NCI-H226 (cell line): ENCODE data around the gene HOPX.
"Not testable (repeated sequence)": the region's sequence is repeated elsewhere in the genome, so short reads cannot be mapped to it uniquely, and the experiment has no call there.

Source experiments
- DNase-seq: peaks from one replicate; pipeline ENCODE4 v3.0.0-alpha.2; 2015

HOPX gene

DNA sequence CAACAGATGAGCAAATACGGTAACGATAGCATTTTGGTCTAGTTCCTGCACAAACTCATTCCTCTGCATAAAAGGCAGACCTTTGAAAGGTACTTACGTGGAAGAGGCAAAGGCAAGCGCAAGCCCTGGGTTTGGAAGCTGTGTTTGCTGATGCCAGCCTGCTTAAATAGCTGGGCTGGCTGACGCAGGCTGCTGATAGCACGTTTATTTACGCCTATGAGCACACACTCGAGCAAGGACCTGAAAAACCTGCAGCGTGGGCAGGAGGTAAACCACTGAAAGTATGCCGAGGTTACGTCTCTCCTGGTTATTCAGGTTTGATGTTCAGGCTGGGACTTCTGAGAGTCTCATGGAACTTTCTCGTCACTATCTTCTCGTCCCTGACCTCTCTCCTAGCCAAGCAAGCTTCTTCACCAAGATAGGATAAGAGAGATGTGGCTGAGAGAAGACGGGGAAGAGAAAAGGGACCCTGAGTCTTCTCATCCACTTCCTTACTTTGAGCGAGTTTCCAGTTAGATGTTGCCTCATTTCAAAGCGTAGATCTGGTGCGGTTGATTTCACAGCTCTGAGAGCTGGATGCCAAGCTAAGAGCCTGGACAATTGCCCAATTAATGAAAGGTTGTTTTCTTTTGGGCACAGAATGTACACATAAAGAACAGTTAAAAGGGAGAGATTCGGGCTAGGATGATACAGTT lies at the start of gene HOPX:
Gene HOPX, minus strand, starts transcription at position 139 of the 695 bp plus-strand sequence. CDS start 23,480 bp downstream, outside the sequence.
- no peak for DNase-seq

DNA sequence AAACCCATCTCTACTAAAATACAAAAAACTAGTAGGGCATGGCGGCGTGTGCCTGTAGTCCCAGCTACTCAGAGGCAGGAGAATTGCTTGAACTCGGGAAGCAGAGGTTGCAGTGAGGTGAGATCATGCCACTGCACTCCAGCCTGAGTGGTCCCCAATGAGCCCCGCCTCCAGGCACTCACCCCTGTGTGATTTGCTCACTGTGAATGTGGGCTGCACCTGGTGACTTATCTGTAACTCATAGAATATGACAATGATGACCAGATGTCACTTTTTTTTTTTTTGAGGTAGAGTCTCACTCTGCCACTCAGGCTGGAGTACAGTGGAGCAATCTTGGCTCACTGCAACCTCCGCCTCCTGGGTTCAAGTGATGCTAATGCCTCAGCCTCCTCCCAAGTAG lies 49.0 kb upstream of the HOPX start:
- DNase-seq: no peak

DNA sequence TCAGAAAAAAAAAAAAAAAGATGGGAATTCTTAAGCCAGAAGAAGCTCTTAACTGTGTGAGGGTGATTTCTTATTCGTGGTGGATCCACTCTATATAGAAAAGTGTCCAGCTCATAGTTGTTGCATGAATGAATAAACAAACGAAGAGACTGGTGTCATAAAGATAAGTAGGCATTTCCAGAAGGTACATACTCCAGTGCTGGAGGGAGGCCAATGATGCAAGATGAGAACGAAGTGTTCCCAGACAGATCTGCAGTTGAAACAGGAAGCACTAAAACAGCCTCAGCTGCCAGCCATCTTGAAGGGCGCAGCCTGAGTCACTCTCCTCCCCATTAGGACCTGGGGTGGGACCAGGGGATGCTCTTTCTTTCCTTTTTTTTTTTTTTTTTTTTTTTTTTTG lies 47.4 kb upstream of the HOPX start:
- peak; percentile 83 for DNase-seq

DNA sequence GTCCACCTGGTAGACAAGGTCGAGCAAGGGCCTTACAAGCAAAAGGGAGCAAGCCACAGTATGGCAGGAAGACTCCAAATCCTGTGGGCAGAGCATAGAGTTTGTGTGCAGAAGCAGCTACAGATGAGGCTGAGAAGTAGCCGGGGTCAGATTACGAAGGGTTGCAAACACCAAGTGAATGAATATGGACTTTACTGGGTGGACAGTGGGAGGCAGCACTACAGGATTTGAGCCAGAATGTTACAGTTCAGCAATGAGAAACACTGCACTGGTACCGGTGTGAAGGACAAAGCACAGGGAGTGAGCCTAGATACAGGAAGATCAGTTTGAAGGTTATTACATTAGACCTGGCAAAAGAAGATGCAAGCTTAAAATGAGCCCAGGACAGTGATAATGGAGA lies 46.1 kb upstream of the HOPX start:
- no peak for DNase-seq

DNA sequence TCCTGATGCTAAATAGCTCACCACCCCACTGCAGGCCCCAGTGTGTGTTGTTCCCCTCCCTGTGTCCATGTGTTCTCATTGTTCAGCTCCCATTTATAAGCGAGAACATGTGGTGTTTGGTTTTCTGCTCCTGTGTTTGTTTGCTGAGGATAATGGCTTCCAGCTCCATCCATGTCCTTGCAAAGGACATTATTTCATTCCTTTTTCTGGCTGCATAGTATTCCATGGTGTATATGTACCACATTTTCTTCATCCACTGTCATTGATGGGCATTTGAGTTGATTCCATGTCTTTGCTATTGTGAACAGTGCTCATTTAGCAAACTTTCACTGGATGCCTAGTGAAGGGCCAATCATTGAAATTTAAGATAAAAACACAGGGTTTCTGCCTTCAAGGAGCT lies 45.5 kb upstream of the HOPX start:
- DNase-seq: not testable (repeated sequence)

GRCh38 chr4:56723659-56724230 lies 42.6 kb upstream of the HOPX start:
- DNase-seq: no peak

- no peak for DNase-seq
These were observed 42.1 kb upstream of the HOPX start for GRCh38 chr4:56723201-56723605.

DNA sequence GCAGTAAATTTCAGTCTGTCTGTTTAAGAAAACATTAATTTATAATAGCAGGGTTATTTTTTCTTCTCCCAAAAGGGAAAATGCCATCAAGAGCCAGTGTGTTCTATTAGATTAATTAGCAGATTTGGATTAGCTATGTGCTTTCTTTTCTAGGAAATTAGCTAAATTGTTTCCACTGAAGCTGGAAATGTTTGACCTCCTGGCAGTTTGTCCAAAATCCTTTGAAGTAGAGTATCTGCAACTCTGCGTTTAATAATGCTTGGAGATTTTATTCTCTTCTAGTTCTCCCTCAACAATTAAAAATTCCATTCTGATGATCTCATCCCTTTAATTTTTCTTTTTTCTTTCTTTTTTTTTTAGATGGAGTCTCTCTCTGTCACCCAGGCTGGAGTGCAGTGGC lies 27.1 kb upstream of the HOPX start:
- DNase-seq: no peak

- DNase-seq: no peak
These were observed 24.9 kb upstream of the HOPX start for GRCh38 chr4:56705966-56706365.

DNA sequence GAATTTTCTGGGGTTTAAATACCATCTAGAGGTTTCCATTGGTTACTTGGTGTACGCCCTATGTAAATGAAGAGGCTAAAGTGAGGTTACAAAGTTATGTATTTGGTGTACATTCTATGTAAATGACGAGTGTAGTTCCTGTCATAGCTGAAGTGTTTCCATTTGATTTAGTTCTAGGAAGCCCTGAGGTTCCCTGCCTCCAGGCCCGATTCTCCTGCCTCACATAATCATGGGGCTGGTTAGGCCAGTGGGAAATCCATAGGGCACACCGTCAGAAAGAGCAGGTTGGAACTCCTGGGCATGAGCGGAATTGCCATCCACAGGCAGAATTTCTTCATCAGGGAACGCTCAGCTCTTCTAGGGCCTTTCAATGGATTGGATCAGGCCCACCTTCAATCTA lies 24.2 kb upstream of the HOPX start:
- DNase-seq: no peak

- DNase-seq: no peak
These were observed 23.2 kb upstream of the HOPX start for GRCh38 chr4:56704089-56704871.

- no peak for DNase-seq
These were observed 22.3 kb upstream of the HOPX start for GRCh38 chr4:56703378-56703777.

DNA sequence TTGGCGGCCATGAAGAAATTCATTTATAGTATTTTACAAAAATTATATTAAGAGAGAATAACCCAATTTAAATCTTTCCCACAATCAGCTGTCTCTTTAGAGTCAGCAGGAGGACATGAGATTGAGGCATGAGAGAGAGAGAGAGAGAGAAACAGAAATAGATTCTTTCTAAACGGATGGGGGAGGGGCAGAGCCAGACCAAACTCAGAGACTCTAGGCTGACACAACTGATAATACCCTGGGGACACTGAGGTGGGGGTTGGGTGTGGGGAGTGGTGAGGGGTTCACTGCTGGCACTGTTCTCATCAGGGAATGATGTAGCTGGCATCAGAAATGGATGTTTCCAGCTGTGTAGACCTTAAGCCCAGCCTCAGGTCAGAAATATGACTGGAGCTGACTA lies 20.5 kb upstream of the HOPX start:
- DNase-seq: no peak

DNA sequence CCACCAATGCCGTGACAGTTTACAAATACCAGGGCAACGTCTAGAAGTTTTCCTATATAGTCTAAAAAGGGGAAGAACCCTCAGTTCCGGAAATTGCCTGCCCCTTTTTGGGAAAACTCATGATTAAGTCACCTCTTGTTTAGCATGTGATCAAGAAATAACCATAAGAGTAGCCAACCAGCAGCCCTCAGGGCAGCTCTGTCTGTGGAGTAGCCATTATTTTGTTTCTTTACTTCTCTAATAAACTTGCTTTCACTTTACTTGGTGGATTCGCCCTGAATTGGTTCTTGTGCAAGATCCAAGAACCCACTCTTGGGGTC lies 20.0 kb upstream of the HOPX start:
- DNase-seq: no peak

- DNase-seq: no peak
These were observed 18.5 kb upstream of the HOPX start for GRCh38 chr4:56699537-56700105.

DNA sequence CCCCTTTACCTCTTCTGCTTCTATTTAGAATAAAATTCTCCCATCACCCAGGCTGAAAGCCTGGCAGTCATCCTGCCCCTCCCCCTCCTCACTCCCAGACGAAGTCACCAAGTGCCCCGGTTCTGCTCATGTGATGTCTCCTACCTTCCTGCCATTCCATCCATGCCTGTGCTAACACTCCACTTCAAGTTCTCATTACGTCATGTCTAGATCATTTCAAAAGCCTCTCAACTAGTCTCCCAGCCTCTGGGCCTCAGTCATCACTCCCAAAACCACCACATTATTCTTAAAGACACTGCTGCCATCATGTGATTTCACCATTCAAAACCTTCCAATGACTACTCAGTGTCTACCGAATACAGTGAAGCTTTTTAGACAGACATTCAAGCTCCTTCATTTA lies 17.2 kb upstream of the HOPX start:
- DNase-seq: peak; percentile 41

DNA sequence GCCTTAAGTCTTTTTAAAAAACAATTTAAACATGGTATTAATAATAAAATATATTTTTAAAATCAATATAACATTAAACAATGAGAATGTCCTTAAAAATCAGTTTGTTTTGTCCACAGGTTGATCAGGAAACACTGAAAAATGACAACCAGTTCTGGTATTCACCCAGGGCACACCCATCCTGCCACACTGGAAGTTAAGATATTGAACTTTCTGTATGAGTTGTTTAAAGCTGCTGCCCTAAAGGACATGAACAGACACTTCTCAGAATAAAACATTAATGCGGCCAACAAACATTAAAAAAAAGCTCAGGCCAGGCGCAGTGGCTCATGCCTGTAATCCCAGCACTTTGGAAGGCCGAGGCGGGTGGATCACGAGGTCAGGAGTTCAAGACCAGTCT lies 15.0 kb upstream of the HOPX start:
- no peak for DNase-seq

GRCh38 chr4:56693476-56693875 lies 12.4 kb upstream of the HOPX start:
- not testable (repeated sequence) for DNase-seq

DNA sequence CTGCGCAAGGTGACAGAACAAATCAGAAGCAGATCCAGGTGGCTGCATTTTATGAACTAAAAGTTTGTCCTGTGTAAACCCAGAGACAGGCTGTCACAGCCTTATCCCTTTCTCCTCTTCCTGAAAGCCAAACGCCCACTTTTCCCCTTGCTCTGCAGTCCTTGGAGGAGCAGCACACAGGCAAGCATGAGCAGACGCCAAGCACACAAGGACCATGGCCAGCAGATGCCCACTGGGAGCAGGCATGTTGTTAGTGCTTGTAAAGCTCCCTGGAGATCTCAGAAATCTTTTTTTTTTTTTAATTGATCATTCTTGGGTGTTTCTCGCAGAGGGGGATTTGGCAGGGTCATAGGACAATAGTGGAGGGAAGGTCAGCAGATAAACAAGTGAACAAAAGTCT lies 11.5 kb upstream of the HOPX start:
- no peak for DNase-seq

DNA sequence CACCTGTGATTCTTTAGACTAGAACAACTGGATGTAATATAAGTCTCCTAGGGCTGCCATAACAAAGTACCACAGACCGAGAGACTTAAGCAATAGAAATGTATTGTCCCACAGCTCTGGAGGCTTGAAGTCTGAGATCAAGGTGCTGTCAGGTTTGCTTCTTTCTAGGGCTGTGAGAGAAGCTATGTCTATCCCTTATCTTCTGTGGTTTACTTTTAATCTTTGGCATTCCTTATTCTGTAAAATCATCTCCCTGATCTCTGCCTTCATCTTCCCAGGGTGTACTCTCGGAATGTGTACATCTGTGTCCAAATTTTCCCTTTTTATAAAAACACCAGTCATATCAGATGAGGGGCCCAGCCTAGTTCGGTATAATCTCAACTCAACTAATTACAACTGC lies 10.3 kb upstream of the HOPX start:
- DNase-seq: no peak

GRCh38 chr4:56690393-56690792 lies 9.3 kb upstream of the HOPX start:
- DNase-seq: no peak

DNA sequence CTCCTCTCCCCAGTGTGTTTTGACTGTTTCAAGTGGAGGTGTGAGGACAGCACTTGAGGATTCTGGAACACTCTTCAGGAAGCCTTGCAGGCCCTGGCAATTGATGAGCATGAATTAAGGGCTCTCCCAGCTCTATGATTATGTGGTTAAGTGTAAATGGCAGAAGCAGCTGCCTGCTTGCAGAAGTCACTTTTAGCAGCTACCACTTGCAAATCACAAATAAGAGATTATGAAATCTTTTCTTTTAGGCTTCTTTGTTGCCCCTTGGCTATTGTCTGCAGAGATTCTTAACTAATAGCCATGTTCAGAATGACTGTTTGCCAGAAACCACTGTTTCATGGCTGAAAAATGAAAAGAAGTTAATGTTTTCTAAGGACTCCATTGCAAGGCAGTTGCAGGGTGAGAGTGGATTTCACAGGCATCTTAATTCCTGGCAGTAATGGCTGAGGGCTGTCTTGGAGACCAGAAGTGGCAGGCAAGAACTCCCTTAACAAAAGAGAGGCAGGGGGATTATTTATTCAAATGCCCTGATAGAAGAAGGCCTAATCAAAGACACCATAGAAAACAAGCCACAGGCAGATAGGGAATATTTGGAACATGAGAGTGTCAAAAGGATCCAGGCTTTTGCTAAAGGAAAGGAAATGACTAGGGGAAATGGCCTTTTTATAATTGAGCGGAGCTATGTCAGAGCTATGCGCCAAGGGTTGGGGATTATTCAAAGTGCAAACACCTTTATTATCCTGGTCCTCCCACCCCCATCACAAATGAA lies 8.3 kb upstream of the HOPX start:
- DNase-seq: no peak

DNA sequence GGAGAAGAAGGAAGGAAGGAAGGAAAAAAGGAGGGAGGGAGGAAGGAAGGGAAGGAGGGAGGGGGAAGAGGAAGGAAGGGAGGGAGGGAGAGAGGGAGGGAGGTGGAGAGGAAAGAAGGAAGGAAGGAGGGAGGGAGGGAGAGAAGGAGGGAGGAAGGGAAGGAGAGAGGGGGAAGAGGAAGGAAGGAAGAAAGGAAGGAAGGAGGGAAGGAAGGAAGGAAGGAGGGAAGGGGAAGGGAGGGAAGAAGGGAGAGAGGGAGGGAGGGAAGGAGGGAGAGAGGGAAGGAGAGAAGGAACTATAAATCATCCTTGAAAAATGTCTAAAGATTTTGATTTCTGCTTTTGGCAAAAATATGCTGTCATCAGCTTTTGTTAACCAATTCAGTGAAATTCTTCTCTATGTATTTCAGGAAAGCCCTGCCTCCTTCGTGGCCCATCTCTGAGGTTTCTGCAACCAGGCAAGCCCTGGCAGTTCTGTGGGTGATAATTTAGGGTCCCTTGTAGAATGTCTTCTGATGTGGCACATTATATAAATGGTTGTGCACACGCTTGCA lies 7.1 kb upstream of the HOPX start:
- DNase-seq: no peak
